HG03432 (cell line): Measurements from ENCODE around the gene AMACR.
"Not testable (repeated sequence)": the region's sequence is repeated elsewhere in the genome, so short reads cannot be mapped to it uniquely, and the experiment has no call there.

ENCODE experiments used
- ATAC-seq: cut with Tn5 transposase; IDR thresholded peaks from one replicate; pipeline ENCODE4 v1.9.1; 2021; ENCODE audit warnings: mild to moderate bottlenecking, moderate library complexity; ENCODE audit not compliant: unreplicated experiment

AMACR gene

DNA sequence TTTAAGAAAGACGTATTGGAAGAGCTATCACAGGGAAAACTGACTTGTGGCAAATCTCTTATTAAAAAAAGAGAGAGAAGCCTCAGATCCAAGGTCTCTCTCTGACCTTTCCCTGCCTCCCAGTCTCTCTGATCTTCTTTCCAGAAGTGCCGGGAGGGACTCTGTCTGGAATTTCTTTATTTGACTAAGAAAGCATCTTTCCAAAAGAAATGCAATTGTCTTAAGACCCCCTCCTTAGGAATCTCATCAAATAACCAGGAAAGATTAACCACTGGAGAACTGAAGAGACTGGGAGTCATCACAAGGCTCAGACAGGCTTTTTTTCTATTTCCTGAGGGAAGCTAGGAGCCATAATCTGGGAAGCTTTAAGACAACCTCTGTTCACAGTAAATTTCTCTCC lies 30.5 kb upstream of the AMACR start:
- no peak for ATAC-seq

GRCh38 chr5:34037726-34038125 lies 29.9 kb upstream of the AMACR start:
- ATAC-seq: no peak

- ATAC-seq: no peak
Measured at GRCh38 chr5:34035756-34036155, 27.9 kb upstream of the AMACR start.

- peak; percentile 74 for ATAC-seq
Measured at GRCh38 chr5:34034534-34035327, 26.9 kb upstream of the AMACR start.

DNA sequence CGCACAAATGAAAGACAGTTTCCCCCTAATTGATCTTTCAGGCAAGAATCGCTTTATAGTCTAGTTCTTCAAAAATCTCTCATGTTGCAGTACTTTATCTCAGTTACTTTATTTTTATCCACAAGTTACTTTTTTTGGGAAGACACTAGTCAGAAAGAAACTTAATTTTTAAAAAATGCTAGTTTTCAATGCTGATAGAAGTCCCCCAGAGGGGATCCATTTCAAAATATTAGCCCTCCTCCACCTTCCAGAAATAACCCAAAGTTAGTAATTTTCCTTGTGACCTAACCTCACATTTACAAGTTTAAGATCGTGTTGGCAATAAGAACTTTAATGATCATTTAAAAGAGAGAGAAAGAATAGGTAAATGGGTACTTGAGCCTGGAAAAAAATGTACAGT lies 24.1 kb upstream of the AMACR start:
- ATAC-seq: no peak

- ATAC-seq: no peak
Measured at GRCh38 chr5:34031117-34031516, 23.3 kb upstream of the AMACR start.

- not testable (repeated sequence) for ATAC-seq
Measured at GRCh38 chr5:34030585-34030984, 22.7 kb upstream of the AMACR start.

GRCh38 chr5:34030048-34030447 lies 22.2 kb upstream of the AMACR start:
- ATAC-seq: no peak

DNA sequence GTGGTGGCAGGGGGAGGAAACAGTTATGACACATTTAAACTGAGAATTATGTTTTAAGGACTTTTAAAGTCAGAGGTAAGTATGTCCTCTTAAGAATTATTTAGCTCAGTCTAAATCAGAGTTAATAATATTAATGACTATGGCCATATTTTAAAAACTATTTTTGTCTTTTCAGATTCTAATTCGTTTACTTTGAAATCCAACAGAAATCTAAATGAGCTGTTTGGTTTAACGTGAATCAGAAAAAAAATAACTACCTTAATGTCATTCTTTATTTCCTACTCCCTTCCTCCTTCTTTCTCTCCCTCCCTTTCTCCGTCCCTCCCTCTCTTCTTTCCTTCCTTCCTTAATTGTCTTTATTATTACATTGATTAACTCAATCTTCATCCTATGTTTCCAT lies 20.5 kb upstream of the AMACR start:
- no peak for ATAC-seq

DNA sequence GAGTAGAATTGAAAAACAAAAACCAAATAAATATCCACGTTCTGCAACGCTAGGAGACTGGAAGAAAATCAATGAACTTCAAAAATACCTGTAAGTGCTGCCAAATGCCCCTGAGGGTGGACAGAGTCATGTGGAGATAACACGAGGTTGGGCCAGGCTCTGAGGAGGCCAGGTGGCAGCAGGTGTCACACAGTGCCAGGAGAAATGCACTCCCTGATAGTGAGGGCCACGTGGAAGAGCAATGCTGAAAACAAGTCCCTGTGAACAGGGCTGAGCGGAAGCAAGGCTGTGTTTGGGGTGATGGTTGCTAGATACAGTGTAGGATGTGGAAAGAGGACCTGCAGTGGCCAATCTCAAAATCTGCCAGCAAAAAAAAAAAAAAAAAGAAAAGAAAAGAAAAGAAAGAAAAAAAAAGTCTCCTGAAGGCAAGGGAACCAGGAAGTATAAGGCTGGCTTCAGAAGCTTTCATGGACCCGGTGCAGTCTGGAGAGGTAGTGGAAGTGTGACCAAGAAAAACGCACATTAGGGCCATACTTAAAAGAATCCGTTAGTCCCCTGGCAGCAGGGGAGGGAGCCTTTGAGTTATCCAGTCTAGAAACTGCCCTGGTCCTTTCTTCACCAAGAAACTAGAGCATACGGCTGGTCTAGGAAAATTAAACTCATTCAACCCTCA lies 18.4 kb upstream of the AMACR start:
- ATAC-seq: no peak

DNA sequence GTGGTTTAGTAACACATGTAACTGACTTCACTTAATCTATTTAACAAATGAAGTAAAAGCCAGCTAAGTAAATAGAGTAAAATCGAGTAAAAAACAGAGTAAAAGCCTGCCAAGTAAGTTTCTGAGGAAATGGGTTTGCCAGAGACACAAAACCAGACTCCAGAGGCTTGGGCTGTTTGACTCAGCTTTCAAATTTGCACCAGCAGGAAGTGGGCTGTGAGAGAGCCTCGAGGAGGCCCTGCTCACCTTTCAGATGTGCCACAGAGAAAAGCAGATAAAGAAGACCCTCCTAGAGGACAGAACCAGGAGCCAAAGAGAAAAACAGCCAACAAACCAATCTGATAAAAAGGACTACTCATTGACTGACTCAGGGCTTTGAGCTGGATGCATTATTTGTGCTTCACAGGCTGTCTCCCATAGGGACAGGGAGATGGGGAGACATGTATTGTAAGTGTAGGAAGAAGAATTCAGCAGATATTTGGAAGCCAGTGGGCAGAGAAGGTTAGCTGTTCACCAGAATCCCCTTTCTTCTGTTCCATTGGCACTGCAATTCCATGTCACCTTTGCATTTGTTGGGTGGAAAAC lies 14.4 kb upstream of the AMACR start:
- ATAC-seq: peak; percentile 97

GRCh38 chr5:34021334-34021733 lies 13.5 kb upstream of the AMACR start:
- ATAC-seq: no peak

GRCh38 chr5:34020726-34021125 lies 12.9 kb upstream of the AMACR start:
- no peak for ATAC-seq

- ATAC-seq: no peak
Measured at GRCh38 chr5:34017254-34017653, 9.4 kb upstream of the AMACR start.

DNA sequence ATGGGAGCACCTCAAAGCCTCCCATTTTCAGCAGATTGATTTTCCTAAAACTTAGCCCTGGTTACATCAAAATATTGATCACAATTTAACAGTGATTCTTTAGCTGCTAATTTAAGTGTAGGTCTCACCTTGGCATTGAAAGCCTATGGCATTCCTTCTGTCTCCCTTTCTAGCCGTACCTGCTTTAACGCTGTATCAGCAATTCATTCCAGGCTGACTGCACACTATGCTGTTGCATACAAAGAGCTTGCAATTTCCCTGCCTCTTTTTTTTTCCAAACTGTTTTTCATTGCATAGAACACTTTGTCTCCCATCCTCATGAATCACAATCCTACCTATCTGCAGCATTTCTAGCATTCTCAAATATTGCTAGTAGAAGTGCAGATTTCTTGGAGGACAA lies 8.9 kb upstream of the AMACR start:
- ATAC-seq: no peak

- no peak for ATAC-seq
Measured at GRCh38 chr5:34016222-34016621, 8.4 kb upstream of the AMACR start.

DNA sequence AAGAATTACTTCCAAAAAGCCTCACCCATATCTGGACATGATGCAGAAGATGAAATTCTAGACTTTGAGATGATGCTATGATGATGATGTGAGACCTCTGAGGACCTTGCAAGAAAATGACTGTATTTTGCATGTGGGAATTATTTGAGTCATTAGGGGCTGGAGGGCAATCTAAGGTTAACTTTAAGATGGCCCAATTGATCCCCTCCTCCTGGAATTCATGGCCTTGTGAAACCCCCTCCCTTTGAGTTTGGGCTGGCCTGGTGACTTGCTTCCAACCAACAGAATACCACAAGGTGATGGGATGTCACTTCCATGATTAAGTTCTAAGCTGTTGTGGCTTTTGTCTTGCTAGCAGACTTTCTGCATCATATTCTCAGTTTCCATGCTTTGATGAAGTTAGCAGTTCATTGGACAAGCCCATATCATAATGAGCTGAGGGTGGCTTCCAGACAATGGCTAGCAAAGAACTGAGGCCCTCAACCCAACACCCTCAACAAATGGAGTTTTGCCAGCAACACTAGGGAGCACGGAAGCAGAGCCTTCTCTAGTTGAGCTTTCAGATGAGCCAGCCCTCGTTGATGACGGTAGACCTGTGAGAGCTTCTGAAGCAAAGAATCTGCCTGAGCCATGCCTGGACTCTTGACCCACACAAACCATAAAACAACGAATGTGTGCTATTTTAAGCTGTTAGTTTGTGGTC lies 7.4 kb upstream of the AMACR start:
- no peak for ATAC-seq

- no peak for ATAC-seq
Measured at GRCh38 chr5:34014626-34015025, 6.8 kb upstream of the AMACR start.

- ATAC-seq: no peak
Measured at GRCh38 chr5:34013547-34013946, 5.7 kb upstream of the AMACR start.

GRCh38 chr5:34012791-34013190 lies 4.9 kb upstream of the AMACR start:
- no peak for ATAC-seq

- no peak for ATAC-seq
Measured at GRCh38 chr5:34011536-34011935, 3.7 kb upstream of the AMACR start.

GRCh38 chr5:34010146-34010545 lies 2.3 kb upstream of the AMACR start:
- not testable (repeated sequence) for ATAC-seq
